ENCODE data around the gene POLR3GL.

POLR3GL gene

DNA sequence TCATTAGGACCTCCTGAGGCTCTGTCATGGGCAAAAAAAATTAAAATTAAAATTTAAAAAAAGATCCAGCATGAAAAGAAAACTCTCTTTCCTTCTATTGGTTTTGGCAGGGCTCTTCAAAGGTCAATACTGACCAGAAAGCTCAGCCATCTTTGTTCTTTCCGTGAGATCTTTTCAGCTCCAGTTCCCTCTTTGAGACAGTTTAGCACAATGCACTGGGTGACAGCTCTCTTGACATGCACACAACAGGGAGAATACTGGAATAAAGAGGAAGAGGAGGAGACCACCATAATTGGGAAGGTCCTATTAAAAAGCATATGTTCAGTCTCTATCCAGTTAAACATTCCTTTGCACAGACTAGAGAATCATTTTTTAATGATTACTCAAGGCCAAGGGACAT is 13.0 kb upstream of the POLR3GL start:
- DNase-seq: peak; percentile 62

GRCh38 chr1:145952903-145953302 is 11.6 kb upstream of the POLR3GL start:
- no peak for DNase-seq

- DNase-seq: no peak
These were observed 10.6 kb upstream of the POLR3GL start for GRCh38 chr1:145953861-145954260.

GRCh38 chr1:145955436-145955835 is 9.1 kb upstream of the POLR3GL start:
- no peak for DNase-seq

DNA sequence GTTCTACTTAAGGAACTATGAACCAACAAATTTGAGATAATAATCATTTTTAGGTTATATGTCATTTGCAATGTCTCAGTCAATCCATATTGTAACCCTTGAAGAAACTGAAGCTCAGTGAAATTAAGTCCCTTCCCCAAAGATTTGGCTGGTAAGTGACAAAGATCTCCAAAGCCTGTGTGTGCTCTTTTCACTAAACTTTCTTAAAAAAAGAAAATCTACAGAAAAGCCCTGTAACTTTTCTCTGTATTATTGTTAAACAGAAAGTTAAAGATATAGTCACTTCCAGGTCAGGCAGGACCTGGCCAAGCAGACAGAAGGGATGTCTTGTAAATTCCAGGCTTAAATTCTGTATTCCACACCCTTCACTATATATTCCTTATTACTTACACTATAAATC is 8.1 kb upstream of the POLR3GL start:
- no peak for DNase-seq

GRCh38 chr1:145956781-145957442 is 7.6 kb upstream of the POLR3GL start:
- peak; percentile 15 for DNase-seq

- DNase-seq: peak; percentile 96
These were observed 6.8 kb upstream of the POLR3GL start, which contains the start of gene LIX1L for GRCh38 chr1:145957443-145958319. TSS of gene LIX1L (minus strand) at chr1:145958017. CDS start at chr1:145957927, 90 bp downstream.

DNA sequence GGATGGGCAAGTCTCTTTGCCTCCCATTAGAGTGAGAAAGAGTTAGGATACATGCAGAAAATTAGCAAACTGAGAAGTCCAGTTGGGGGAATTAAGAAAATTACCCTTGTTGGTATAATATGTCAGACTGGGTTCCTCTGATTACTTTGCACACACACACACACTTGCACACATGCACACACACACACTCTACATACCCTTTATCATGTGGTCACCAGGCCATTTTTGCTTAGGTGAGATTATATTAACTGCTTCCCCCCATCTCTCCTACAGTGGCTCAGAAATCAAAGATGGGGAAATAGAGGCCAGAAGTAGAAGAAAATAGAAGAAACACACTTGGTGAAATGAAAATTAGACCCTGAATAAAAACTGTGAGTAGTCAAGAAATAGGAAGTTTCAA is 5.8 kb upstream of the POLR3GL start:
- no peak for DNase-seq

DNA sequence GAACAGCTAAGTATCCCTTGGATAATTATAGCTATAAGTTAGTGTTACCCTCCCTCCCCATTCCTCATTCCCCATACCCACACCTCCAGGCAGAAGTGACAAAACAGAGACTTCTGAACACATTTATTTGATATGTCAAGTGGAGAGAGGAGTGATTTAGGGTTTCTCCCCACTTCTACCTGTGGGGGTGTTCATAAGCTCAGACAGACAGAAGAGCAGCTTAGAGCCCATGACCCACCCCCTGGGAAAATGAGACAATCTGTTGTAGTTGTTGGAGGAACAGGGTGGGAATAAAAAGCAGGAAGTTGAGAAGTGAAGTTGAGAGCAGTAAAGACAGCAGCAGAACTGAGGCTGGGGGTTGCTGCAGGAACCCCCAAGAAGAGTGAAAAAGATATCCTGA is 5.2 kb upstream of the POLR3GL start:
- DNase-seq: no peak

DNA sequence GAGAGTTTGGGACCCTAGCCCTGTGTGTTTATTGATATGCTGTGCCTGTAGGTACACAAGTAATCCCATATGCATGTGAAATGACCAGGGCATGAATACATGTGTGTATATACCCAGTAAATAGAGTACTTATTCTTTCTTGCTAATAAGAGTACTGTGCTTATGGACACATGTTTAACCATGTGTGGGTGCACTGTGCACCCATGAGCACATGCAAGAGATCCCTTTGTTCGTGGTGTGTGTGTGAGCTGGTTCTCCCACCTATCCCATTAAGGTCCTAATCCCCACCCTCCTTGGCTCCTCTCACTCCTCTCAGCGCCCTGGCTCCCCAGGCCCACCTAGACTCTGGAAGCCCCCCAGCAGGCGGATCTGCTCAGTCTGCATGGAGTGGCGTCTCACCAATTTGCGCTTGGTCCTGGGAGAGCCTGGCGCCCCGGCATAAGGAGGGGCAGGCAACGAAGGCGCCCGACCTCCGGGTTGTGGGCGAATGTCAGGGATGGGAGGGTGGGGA is 4.5 kb upstream of the POLR3GL start:
- DNase-seq: no peak

- DNase-seq: peak; percentile 96
These were observed 3.9 kb upstream of the POLR3GL start for GRCh38 chr1:145960468-145961108.

GRCh38 chr1:145961109-145961424 is 3.4 kb upstream of the POLR3GL start:
- DNase-seq: no peak

GRCh38 chr1:145961425-145962156 is 2.9 kb upstream of the POLR3GL start:
- peak; percentile 74 for DNase-seq

DNA sequence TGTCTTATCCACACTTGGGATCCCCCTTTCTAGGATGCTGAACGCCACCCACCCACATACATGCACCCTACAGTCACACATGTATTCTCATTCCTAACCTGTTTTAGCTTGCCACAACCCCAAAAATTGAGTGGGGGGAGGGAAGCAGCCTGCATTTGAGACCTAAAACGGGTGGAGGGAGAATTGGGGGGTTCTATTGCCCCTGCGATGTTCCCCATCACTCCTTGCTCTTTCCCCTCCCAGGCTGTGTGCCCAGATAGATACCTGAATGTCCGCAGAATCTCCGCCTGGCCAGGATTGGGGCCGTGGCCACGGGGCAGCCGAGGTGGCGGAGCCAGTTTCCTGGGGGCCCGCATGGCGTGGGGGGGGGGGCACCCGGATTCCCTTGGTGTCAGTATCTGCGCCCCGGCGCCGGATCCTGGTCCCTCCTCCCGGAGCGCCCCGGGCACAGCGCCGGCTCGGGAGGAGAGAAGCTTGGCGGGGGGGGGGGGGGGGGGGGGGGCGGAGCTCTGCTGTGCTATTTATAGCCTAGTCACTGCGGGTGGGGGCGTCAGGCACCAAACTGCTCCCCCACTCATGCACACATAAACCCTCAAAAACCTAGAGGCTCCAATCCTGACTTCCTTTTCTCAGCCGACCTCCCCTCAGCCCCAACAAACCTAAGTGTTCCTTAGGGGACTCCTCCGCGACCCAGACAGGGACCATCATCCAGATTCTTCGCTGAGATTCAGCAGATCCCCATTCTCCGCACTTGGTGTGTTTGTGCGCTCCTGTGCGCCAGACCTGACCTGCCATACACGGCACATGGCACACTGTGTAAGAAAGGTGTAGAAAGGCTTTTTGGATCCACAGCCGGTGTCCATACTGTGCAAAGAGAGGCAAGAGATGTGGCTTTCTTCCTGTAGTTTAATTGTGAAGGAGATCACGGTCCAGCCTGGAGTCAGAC is 2.1 kb upstream of the POLR3GL start:
- DNase-seq: peak; percentile 47

DNA sequence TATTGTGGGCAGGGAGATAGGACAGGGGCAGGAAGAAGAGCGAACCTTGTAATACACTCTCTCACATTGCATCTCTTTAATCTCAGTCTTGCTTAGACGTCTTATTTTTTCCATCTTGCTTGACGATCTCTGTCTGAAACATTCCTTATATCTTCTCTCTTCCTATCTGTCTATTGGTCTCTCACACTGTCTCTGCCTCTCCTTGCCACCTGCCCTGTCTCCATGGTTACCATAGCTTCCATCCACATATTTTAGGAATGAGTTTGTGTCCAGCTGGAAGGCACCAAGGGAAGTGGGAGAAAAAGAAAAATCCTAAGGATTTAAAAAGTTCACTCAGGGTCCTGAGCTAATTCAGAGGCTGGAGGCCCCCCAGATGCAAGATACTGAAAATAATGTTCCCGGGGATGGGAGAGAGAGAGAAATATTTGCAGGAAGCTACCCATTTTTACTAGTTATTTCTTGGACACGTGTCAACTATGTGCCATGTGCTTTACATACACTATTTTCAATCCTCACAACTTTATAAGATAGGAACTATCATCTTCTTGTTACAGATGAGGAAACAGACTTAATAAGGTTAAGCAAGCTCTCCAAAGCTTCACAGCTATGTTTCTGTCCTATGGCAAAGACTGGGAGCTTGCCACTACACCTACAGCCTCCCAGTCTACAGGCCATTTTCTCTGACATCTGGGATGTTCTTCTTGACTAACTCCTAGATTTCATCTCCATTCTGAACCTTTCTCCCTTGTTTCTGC is 1.0 kb upstream of the POLR3GL start:
- DNase-seq: no peak

- no peak for DNase-seq
These were observed 742 bp downstream of the POLR3GL start for GRCh38 chr1:145965119-145965744.

DNA sequence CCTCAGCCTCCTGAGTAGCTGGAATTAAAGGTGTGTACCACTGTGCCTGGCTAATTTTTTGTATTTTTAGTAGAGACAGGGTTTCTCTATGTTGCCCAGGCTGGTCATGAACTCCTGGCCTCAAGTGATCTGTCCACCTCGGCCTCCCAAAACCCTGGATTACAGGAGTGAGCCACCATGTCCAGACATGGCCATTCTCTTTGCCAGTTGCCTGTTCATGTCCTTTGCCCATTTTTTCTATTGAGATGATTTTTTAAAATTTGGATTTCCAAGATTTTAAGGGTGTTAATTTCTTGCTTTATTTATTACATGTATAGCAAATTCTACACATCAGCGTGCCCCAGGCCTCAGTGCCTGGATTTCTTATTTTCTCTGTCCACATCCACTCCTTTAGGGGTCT is 2.8 kb downstream of the POLR3GL start:
- no peak for DNase-seq

DNA sequence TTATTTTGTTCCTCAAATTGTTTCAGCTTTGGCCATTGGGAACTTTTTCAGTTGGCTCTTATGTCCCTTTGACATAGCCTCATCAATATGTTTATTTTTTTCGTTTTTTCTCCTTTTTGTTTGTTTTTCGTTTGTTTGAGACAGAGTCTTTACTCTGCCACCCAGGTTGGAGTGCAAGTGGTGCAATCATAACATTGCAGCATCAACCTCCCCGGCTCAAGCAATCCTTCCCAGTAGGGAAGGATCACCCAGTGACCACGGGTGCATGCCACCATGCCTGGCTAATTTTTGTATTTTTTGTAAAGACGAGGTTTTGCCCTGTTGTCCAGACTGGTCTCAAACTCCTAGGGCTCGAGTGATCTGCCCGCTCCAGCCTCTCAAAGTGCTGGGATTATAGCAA is 8.1 kb downstream of the POLR3GL start:
- no peak for DNase-seq

DNA sequence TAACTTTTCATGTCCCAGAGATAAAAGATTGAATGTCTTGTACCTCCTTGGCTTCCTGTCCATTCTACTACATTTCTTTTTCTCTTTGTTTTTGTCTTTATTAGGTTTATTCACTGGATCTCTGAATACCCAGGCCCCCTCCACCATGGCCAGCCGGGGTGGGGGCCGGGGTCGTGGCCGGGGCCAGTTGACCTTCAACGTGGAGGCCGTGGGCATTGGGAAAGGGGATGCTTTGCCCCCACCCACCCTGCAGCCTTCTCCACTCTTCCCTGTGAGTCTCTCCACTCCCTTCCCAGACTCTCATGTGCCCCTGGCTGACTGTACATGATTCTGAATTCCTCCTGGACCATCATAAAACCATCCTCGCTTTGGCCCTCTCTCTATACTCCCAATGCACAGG is 10.2 kb downstream of the POLR3GL start:
- no peak for DNase-seq

DNA sequence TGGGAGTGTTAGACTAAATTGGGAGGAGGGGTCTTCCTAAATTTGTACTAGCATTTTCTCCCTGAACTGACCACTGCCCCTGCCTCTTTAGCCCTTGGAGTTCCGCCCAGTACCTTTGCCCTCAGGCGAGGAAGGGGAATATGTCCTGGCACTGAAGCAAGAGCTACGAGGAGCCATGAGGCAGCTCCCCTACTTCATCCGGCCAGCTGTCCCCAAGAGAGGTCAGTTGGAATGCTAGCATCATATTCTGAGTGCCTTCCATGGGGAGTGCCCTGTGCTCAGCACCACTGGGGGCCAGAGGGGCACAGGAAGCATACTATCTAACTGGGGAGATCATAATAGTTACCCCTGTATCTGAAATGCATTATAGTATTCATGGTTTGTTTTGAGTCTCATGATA is 10.7 kb downstream of the POLR3GL start:
- DNase-seq: no peak

- peak; percentile 16 for DNase-seq
These were observed 12.5 kb downstream of the POLR3GL start for GRCh38 chr1:145977016-145977415.

All from retina (tissue), 1 donor.